ENCODE data around the gene NDUFB11.

GRCh38 chrX:47169273-47169672, 24.8 kb upstream of the NDUFB11 start:
- TF ChIP-seq POLR2A (IDR thresholded peaks at IDR 0.05) (no peak), CTCF (IDR thresholded peaks at IDR 0.05) (no peak)
